Stimulated activated CD4-positive, alpha-beta T cell treated with anti-CD3 and anti-CD28 coated beads, Interleukin-4, amount 100 ng/mL, for 1 hour (primary cell): ENCODE measurements around the gene UPK3A.
"Not testable (repeated sequence)": the region's sequence is repeated elsewhere in the genome, so short reads cannot be mapped to it uniquely, and the experiment has no call there.

Experiments used
- DNase-seq: peaks from one replicate; pipeline ENCODE4 v3.0.0-alpha.2; 2020

Gene UPK3A

GRCh38 chr22:45259754-45260394, 24.9 kb upstream of the UPK3A start:
- DNase-seq, result no peak

DNA sequence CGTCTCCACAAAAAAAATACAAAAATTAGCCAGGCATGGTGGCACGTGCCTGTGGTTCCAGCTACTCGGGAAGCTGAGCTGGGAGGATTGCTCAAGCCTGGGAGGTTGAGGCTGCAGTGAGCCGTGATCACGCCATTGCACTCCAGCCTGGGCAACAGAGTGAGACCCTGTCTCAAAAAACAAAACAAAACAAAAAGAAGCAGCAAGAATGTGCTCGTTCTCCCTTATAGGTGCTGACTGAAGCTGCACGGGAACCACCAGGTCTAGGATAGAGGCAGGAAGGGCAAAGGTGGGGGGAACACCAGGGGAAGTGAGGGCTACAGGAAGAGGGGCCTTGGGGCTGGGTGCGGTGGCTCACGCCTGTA, 24.4 kb upstream of the UPK3A start:
- DNase-seq, result not testable (repeated sequence)

DNA sequence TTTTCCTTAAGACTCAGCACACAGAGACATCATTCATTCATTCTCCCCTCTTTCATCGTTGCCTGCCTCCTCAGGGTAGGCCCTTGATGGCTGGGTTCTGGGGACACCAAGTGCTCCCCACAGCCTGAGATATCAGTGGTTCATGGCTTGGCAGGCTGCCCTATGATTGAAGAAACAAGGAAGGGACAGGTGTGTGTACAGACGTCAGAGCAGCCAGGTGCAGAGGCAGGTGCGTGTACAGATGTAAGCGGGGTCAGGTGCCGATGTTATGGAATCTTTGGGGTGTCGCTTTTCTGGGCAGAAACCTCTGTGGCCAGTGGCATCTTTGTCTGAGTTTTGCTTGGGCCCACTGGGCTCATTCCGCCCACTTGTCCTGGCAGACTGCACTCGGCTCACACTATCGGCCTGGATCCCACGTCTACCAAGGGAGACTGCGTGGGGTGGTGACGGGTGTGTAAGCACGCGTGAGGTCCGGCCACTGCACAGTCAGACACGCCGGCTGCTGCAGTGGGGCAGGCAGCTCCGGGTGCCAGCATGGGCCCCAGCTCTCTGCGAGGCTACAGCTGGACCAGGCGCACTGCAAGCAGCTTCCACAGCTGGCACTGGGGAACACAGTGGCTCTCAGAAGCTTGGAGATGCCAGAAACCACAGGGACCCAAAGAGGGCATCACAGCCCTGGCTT, 23.2 kb upstream of the UPK3A start:
- DNase-seq, result no peak

- DNase-seq, result no peak
Measured at GRCh38 chr22:45262195-45262930, 22.4 kb upstream of the UPK3A start.

- no peak for DNase-seq
Measured at GRCh38 chr22:45262931-45263462, 21.8 kb upstream of the UPK3A start.

DNA sequence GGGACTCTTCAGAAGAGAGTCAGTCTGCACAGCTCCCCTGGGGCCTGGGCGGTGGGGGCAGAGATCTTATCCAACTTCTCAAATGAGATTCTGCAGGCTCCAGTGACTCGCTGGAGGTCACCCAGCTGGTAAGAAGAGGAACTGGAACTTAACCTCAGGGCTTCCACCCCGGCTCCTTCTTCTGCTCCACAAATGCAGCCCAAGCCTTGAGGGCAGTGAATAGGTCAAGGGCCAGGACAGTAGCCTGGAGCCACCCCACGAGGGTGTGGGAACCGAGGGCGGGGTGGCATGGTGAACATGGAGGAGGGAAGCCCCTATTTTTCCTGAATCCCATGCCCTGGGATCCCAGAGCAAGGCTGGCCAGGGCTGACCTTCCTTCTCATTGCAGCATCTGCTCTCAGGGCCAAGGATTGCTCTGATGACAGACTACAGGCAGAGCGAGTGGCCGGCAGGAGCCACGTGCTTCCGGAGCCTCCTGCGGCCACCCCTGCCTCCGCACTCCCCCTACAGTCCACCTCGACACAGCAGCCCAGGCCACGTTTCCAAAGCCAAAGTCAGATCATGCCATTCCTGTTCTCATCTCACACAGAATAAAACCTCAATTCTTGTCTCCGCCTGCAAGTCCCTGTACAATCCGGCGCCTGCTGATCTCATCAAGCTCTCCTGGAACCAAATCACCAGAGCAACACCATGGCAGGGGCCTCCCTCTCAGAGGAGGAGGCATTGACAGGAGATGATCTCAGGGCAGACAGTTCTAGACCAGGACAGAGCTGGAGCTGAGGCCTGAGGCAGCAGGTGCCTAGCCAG, 21.1 kb upstream of the UPK3A start:
- DNase-seq, result no peak

- DNase-seq, result no peak
Measured at GRCh38 chr22:45265535-45265934, 19.2 kb upstream of the UPK3A start.

DNA sequence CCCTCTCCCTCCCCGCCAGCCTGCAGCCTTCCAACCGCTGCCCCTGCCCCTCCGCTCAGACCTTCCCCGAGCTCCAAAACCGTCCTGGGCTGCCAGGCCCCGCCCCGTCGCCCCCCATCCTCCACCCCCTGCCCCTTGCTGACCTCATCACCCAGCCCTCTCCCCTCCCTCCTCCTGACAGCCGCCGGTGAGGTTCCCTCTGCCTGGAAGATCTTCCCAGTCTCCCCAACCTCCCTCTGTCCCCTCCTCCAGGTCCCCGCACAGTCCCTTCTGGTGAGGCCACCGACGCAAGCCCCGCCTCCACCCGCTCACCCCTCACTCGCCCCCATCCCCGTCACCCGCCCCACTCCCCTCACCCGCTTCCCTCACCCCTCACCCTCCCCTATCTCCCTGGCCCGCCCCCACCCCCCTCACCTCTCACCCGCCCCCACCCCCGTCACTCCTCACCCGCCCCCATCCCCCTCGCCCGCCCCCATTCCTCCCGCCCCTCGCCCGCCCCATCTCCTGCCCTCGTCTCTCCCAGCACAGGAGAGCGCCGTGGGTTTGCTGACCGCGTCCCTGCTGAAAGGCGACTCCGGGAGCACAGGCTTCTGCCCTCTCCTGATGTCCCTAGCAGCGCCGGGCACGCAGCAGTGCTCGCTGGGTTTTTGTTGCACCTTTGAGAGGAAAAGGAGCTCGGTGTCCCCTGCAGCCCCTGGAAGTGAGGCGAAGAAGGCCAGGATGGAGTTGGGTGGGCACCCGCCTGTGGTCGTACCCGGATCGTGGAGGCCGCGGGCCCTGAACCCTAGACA, 16.4 kb upstream of the UPK3A start:
- peak; percentile 11 for DNase-seq

- DNase-seq, result peak; percentile 85
Measured at GRCh38 chr22:45268958-45269844, 15.5 kb upstream of the UPK3A start.

DNA sequence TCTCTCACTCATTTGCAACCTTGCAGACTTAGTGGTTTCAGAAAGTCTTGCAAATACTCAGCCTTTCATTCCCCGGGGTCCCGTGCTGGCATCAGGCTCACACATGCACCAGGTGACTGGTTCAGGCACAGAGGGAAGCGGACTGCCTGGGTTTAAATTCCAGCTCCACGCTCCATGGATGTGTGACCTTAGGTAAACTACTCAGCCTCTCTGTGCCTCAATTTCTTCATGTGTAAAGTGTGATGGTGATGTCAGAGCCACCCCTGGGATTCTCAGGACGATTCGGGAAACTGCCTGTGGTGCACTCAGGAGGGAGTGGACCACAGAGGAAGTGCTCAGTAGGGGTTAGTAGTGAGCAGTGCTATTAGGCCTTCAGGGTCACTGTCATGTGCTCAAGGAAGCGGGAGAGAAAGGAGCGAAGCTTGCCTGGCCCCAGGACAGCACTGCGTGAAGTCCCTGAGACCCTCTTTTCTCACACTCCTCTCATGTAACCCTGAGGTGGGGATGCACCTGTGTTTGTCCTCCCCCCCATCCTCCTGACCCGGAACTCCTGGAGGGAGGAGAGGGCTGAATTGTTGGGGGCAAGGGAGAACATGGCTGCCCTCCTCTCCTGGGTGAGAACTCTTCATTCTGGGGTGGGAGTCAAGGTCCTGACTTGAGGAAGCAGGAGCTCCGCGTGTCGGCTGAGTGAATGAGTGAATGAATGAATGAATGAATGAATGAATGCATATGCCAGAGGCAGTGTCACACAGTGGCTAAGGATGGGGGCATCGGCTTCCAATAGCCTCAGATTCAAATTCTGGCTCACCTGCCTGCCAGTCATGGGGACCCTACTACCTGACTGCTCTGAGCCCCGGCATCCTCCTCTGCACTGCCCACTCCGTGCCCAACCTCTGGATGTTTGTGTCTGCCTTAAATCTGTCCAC, 14.4 kb upstream of the UPK3A start:
- DNase-seq, result no peak

DNA sequence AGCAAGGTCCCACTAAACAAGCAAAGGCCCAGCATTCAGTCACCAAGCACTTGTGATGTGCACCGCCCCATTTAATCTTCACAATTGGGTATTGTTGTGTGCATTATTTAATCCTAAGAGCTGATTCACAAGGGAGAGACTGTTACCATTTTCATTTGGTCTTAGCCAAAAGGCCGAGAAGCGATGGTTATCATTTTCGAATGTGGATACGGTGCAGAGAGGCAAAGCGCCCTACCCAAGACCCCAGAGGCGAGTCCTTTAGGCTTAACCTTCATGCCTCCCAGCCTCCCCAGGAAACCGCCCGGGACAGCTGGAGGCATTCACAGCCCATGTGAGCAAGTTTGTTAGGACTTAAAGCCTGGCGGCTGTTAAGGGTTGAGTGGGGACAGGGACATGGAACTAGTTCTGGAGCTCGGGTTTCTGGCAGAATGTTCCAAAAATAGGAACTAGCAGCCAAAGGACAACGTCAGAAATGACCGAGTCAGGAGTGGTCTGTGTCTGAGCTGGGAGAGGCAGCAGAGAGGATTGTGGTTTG, 13.0 kb upstream of the UPK3A start:
- no peak for DNase-seq

DNA sequence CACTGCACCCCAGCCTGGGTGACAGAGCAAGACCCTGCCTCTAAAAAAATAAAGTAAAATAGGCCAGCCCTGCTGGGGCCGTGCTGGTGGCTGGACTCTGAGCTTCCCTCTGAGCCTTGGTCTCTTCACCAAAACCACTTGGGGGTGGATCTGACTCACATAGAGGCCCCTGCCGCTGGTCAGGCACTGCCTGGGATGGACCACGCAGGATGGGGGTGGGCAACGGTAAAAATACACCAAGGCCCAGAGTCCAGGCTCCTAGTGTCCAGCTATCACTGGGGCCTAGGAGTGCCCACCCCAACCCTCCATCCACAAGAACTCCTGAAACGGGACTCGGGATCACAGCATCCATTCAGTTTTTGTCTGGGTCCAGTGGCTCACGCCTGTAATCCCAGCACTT, 12.3 kb upstream of the UPK3A start:
- DNase-seq, result no peak

GRCh38 chr22:45273452-45274075, 11.2 kb upstream of the UPK3A start:
- no peak for DNase-seq

DNA sequence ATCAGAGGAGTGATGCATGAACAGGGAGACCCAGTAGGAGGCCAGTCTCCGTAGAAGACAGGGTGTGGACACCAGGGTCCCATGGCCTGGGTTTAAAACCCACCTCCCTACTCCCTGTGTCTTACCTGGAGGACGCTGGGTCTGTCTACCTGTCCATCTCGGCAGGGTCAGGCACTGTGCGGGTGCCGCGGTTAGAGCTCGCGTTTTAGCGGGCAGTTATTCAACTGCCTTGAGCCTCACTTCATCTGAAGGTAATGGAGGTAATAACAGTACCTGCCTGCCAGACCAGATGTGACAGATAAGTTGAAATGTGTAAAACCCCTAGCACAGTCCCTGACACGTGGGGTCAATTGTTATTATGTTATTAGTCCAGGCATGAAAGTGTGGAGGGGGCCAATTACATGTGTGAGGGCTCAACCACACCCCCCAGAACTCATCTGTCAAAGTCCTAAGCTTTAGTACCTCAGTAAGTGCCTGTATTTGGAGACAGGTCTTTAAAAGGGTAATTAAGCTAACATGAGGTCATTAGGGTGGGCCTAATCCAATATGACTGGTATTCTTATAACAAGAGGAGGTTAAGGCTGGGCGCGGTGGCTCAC, 8.1 kb upstream of the UPK3A start:
- no peak for DNase-seq

DNA sequence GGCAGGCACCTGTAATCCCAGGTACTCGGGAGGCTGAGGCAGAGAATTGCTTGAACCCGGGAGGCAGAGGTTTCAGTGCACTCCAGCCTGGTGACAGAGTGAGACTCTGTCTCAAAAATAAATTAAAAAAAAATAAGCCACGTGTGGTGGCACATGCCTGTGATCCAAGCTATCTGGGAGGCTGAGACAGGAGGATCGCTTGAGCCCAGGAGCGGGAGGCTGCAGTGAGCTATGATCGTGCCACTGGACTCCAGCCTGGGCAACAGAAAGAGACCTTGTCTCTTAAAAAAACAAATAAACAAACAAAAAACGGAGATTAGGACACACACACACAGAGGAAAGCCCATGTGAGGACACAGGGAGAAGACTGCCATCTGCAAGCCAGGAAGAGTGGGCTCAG, 7.0 kb upstream of the UPK3A start:
- not testable (repeated sequence) for DNase-seq

GRCh38 chr22:45278125-45278524, 6.6 kb upstream of the UPK3A start:
- DNase-seq, result no peak

- DNase-seq, result no peak
Measured at GRCh38 chr22:45280587-45280980, 4.2 kb upstream of the UPK3A start.

- DNase-seq, result no peak
Measured at GRCh38 chr22:45281010-45281409, 3.7 kb upstream of the UPK3A start.
